ENCODE results near the gene RBM25.
"Not testable (repeated sequence)": the region's sequence is repeated elsewhere in the genome, so short reads cannot be mapped to it uniquely, and the experiment has no call there.

- TF ChIP-seq POLR2A, POLR2AphosphoS5 (IDR thresholded peaks at IDR 0.05; ENCODE audit: low read depth, low read length): not testable (repeated sequence)
Measured at GRCh38 chr14:73015552-73015951, 42.8 kb upstream of the RBM25 start.

Data from GM12891 (cell line).